ENCODE data around the gene MXRA7.

The MXRA7 gene

GRCh38 chr17:76674600-76674999, 36.2 kb downstream of the MXRA7 start:
- no peak for DNase-seq

- DNase-seq = no peak
These were observed 37.0 kb downstream of the MXRA7 start for GRCh38 chr17:76673729-76674128.

- DNase-seq = no peak
These were observed 37.9 kb downstream of the MXRA7 start for GRCh38 chr17:76672892-76673291.

GRCh38 chr17:76672270-76672851, 38.4 kb downstream of the MXRA7 start:
- DNase-seq = no peak

- no peak for DNase-seq
These were observed 38.9 kb downstream of the MXRA7 start for GRCh38 chr17:76671912-76672262.

GRCh38 chr17:76671123-76671911, 39.4 kb downstream of the MXRA7 start:
- DNase-seq = peak; percentile 95

- DNase-seq = no peak
These were observed 40.0 kb downstream of the MXRA7 start for GRCh38 chr17:76670718-76671122.

GRCh38 chr17:76670020-76670717, 40.6 kb downstream of the MXRA7 start:
- DNase-seq = no peak

- no peak for DNase-seq
These were observed 42.8 kb downstream of the MXRA7 start for GRCh38 chr17:76667786-76668453.

GRCh38 chr17:76667491-76667755, 43.3 kb downstream of the MXRA7 start:
- DNase-seq = no peak

GRCh38 chr17:76660656-76661042, 50.1 kb downstream of the MXRA7 start:
- DNase-seq = no peak

GRCh38 chr17:76659928-76660655, 50.7 kb downstream of the MXRA7 start:
- DNase-seq = no peak

GRCh38 chr17:76658242-76658662, 52.5 kb downstream of the MXRA7 start:
- DNase-seq = no peak

GRCh38 chr17:76657505-76658241, 53.1 kb downstream of the MXRA7 start:
- no peak for DNase-seq

- no peak for DNase-seq
These were observed 56.4 kb downstream of the MXRA7 start for GRCh38 chr17:76654408-76654807.

- DNase-seq = no peak
These were observed 60.3 kb downstream of the MXRA7 start for GRCh38 chr17:76650504-76650903.

GRCh38 chr17:76646712-76647111, 64.1 kb downstream of the MXRA7 start:
- DNase-seq = no peak

- no peak for DNase-seq
These were observed 65.3 kb downstream of the MXRA7 start for GRCh38 chr17:76645481-76645880.

GRCh38 chr17:76644995-76645394, 65.8 kb downstream of the MXRA7 start:
- no peak for DNase-seq

GRCh38 chr17:76643553-76644148, 67.1 kb downstream of the MXRA7 start, which contains the start of gene ST6GALNAC1:
ST6GALNAC1 (minus strand) TSS chr17:76643757; CDS start chr17:76643638, 119 bp downstream.
- no peak for DNase-seq

- DNase-seq = no peak
These were observed 67.8 kb downstream of the MXRA7 start for GRCh38 chr17:76642994-76643393.

- DNase-seq = no peak
These were observed 68.7 kb downstream of the MXRA7 start for GRCh38 chr17:76642032-76642561.
